Neutrophil (primary cell): ENCODE results near the gene PSENEN.

Source experiments
- H3K27ac ChIP-seq: fragments of 200-600 bp; sonication (generic); 2 replicates; pipeline ENCODE4 v1.5.1; 2016; ENCODE audit warnings: mild to moderate bottlenecking, moderate library complexity
- H3K27me3 ChIP-seq: fragments of 200-600 bp; sonication (generic); 2 replicates; pipeline ENCODE4 v1.6.0; 2016; ENCODE audit warnings: mild to moderate bottlenecking
- H3K36me3 ChIP-seq: fragments of 200-600 bp; sonication (generic); 2 replicates; pipeline ENCODE4 v1.5.1; 2017
- H3K4me1 ChIP-seq, 2 experiments: fragments of 200-600 bp in 1 of 2; sonication (generic) in 1 of 2; 1 replicate in 1 of 2; 2 replicates in 1 of 2; pipeline versions ENCODE4 v1.5.1 to v1.6.1; 2013 to 2016; ENCODE audit warnings: low read depth in 1 of 2, low read length in 1 of 2, mild to moderate bottlenecking in 1 of 2, moderate library complexity in 1 of 2; ENCODE audit not compliant: control insufficient read depth in 1 of 2, insufficient read depth in 1 of 2
- H3K4me3 ChIP-seq, 2 experiments: fragments of 200-600 bp in 1 of 2; sonication (generic) in 1 of 2; 1 replicate in 1 of 2; 2 replicates in 1 of 2; pipeline ENCODE4 v1.5.1; 2013 to 2016; ENCODE audit warnings: low read depth in 1 of 2, low read length in 1 of 2, mild to moderate bottlenecking in 1 of 2, moderate library complexity in 1 of 2
- H3K9me3 ChIP-seq: fragments of 200-600 bp; sonication (generic); 2 replicates; pipeline ENCODE4 v1.5.1; 2016
- TF ChIP-seq, protein P1 (sequence below): fragments of 200-600 bp; sonication (generic); IDR thresholded peaks from 2 replicates; pipeline ENCODE4 v1.5.1; 2016; ENCODE audit warnings: antibody characterized with exemption

Gene PSENEN

DNA sequence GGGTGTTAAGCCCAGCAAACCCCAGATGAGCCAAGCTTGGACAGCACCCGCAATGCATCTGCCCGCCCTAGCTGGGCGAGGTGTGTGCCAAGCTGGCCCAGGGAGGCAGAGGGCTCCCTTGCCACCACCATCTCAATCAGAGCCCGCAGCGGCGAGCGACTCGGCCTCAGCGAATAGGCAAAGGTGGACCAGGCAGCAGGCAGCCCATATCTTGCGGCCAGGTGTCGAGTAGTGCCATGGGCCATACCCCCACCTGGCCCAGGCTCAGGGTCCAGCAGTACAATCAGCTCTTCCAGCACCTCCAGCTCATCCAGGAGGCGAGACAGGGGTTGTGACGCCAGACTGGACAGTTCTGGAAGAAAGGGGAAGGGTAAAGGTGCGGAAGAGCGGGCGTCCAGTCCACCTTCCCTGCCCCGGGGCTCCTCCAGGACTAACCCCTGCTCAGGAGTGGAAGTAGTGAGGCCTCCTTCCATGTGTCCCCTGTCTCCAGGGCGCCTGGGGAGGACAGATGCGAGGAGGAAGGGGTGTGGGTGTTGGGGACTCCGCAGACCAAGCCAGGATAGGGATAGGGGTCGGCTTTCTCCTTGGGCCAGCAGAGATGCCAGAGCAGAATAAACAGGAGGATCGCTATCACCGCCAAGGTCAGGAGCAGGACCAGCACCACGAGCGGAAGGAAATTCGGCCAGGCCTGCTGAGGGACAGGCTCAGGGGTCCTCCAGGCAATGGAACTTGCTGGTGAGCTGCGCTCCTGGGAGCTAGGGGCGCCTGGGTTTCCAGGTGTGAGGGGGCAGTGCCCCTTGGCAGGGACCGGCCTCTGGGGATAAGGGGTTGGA is 6.0 kb upstream of the PSENEN start:
- Histone ChIP-seq H3K9me3 (no peaks in the 10 kb centered on the region), H3K27ac (peak overlapping the region; percentile 98), H3K36me3 (peaks cover 54% of the 10 kb centered on the region)

DNA sequence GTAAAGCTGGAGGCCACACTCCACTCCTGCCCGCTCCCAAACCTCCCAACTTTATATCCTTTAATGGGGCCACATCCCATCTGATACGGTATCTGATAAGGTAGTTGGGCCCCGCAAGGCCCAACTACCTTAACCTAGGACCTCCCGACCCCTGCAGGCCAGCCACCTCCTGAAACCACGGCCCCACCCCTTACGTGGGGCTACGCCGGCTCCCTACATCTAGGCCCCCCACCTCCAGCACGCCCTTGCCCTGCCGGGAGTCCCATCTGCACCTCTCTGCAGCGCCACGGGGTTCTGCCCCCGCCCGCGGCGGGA is 5.4 kb upstream of the PSENEN start:
- peaks cover 48 to 53% of the 10 kb centered on the region in 2 experiments for H3K4me1 ChIP-seq
- no peaks in the 10 kb centered on the region for H3K9me3 ChIP-seq
- peak overlapping the region; percentile 91 to 93 for H3K4me3 ChIP-seq
- no peaks in the 10 kb centered on the region for H3K27me3 ChIP-seq
- TF ChIP-seq, protein P1, sequence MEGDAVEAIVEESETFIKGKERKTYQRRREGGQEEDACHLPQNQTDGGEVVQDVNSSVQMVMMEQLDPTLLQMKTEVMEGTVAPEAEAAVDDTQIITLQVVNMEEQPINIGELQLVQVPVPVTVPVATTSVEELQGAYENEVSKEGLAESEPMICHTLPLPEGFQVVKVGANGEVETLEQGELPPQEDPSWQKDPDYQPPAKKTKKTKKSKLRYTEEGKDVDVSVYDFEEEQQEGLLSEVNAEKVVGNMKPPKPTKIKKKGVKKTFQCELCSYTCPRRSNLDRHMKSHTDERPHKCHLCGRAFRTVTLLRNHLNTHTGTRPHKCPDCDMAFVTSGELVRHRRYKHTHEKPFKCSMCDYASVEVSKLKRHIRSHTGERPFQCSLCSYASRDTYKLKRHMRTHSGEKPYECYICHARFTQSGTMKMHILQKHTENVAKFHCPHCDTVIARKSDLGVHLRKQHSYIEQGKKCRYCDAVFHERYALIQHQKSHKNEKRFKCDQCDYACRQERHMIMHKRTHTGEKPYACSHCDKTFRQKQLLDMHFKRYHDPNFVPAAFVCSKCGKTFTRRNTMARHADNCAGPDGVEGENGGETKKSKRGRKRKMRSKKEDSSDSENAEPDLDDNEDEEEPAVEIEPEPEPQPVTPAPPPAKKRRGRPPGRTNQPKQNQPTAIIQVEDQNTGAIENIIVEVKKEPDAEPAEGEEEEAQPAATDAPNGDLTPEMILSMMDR, result no peak
- peak overlapping the region; percentile 98 for H3K27ac ChIP-seq
- peaks cover 48% of the 10 kb centered on the region for H3K36me3 ChIP-seq

More for the DNA sequence above, 6.0 kb upstream of the PSENEN start:
- Histone ChIP-seq H3K27me3 (no peaks in the 10 kb centered on the region), H3K4me1 (peaks cover 46 to 50% of the 10 kb centered on the region in 2 experiments), H3K4me3 (peak overlapping the region; percentile 91 to 93)
- TF ChIP-seq, protein P1, result no peak

DNA sequence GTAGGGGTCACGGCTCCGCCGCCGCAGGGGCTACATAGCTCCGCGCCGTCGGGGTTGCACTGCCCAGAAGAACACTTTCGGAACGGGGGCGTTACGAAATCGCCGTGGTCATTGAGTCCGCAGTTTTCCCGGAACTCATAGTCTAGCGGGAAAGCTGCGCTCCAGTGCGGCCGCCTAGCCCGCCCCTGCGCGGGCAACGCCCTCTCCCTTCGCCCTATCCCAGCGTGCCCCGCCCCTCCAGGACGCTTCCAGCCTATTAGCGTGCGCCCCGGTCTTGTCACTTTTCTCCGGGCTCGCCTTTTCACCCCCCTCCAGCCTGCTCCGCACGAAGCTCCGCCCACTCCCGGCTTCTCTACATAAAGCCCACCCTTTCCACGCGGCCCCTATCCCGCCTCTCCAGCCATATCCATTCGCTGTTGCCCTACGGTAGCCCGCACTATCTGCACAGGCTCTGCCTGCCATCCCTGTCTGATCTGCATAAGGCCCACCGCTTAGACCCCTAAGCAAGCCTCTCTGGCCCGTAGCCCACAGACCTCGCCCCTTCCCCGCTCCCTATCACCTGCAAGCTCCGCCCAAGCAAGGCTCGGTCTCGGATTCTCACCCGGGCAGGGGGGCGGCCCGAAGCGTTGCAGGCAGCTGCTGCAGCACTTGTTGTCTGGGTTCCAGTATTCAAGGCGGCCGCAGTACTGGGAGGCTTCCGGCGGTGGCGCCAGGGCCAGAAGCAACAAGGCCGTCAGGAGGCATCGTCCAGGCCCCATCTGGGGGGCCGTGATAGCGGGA is 4.8 kb upstream of the PSENEN start:
- Histone ChIP-seq H3K27me3 (no peaks in the 10 kb centered on the region), H3K36me3 (peaks cover 42% of the 10 kb centered on the region), H3K4me1 (peaks cover 49 to 54% of the 10 kb centered on the region in 2 experiments), H3K4me3 (peak overlapping the region; percentile 91 to 93), H3K27ac (peak overlapping the region; percentile 98), H3K9me3 (no peaks in the 10 kb centered on the region)
- TF ChIP-seq, protein P1, result peak; percentile 38

DNA sequence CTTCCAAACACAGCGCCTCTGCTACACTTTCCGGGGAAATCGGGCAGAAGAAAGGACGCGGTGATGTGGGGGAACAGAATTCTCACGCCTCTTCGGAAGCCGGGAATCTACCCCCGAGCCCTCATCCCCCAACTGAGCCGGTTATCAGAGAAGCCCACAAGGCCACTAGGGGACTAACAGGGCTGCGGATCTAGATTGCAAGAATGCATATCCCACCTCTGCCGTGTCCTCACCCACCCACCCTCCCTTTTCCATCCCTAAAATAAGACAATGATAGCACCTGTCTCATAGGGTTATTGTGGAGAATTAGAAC is 4.3 kb upstream of the PSENEN start:
- peak overlapping the region; percentile 98 for H3K27ac ChIP-seq
- TF ChIP-seq, protein P1, result no peak
- peaks cover 54 to 59% of the 10 kb centered on the region in 2 experiments for H3K4me1 ChIP-seq
- H3K27me3 ChIP-seq, result no peaks in the 10 kb centered on the region
- H3K9me3 ChIP-seq, result no peaks in the 10 kb centered on the region
- peak overlapping the region; percentile 91 to 93 for H3K4me3 ChIP-seq
- peaks cover 37% of the 10 kb centered on the region for H3K36me3 ChIP-seq

DNA sequence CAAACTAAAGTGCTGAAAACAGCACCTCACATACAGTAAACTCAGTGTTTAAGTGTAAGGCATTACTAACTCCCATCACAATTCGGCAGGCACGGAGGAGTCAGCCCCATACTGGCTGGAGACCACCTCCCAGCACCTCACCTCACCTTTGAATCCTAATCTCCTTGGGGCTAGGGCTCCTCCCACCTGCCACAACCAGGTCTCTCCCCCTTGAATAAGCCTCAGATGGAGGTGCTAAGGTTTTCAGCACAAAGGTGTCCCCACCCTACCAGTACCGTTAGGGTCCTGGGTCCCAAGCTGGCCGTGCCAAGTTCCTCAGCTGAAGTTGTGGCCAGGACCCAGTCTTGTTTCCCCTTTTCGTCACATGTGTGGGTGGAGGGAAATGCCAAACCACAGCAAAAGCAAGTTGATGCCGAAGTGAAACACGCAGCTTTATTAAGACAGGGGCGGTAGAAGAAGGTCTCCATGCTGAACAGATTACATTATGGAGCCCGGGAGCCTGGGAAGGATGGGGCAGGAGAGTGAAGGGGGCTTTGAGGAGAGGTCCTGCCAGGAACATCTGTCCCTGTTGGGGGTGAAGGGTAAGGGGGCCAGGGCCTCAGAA is 3.2 kb upstream of the PSENEN start, which contains the start of gene IGFLR1:
IGFLR1 (minus strand) TSS at position 332 of the 604 bp plus-strand sequence. CDS start 1,272 bp downstream, outside the sequence.
- TF ChIP-seq, protein P1, result no peak
- Histone ChIP-seq H3K4me3 (peak within 1 kb of the TSS; percentile 91 to 93), H3K36me3 (peaks cover 26% of the 10 kb centered on the region), H3K27ac (peak within 1 kb of the TSS; percentile 98), H3K4me1 (peaks cover 59 to 69% of the 10 kb centered on the region in 2 experiments), H3K9me3 (no peaks in the 10 kb centered on the region), H3K27me3 (no peaks in the 10 kb centered on the region)
